ENCODE measurements around the gene ZNF778. TPM values are rescaled to one million over a fixed set of nuclear protein-coding genes. Genes with fewer than 3 reads are reported as not detected.

ZNF778 gene
- total RNA-seq, 1 experiment from 2014 or later: 16.4 TPM

DNA sequence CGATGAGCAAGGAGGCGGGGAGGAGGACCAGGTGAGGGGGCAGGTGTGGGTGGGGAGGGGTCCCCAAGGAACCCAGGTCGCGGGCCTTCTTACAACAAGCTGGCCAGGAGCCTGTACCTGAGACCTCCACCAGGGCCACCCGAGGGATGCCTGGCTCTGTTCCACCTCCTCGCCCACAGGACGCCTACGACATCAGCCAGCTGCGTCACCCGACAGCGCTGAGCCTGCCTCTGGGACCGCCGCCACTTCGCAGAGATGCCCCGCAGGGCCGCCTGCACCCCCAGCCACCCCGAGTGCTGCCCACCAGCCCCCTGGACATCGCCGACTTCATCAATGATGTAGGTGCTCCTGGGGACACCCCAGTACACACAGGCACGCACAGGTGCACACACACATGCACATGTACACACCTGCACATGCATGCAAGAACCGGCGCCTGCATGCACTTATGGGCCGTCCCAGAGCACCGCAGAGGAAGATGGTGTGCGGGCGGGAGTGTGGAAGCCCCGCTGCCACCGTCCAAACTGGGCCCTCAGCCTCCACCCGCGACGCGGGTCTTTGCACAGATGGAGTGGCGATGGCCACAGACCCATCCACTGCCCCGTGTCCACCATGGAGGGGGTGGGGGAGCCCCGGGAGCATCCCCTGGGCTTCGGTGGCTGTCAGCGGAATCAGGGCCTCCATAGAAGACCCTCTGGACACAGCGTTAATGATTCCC is 23.8 kb upstream of the ZNF778 start:
- 0 out of 3 replicates have a peak, but pooled peaks have one; percentile 13 for TF ChIP-seq CTCF (conservative IDR thresholded peaks at IDR 0.05)
- no peak overlapping the region for H2AFZ ChIP-seq (ENCODE audit: low read length)
- no peak for DNase-seq
- Mint-ChIP-seq H3K9me3 (peaks cover 5% of the 10 kb centered on the region in 2 experiments; a peak in 2 of 5 replicates), H3K36me3 (ENCODE audit: insufficient read depth in 1 of 3, low read depth in 3 of 3) (no peaks in the 10 kb centered on the region), H3K4me3 (peak overlapping the region in 1 of 2 experiments; percentile 48; a peak in 2 of 5 replicates), H3K27ac (no peak overlapping the region), H3K4me1 (no peaks in the 10 kb centered on the region), H3K27me3 (ENCODE audit: low read depth) (peaks cover 32% of the 10 kb centered on the region)
- H2AK5ac ChIP-seq (ENCODE audit: insufficient read length, low read length): no peak overlapping the region
- no peaks in the 10 kb centered on the region for H4K20me1 ChIP-seq (ENCODE audit: control insufficient read depth, insufficient read depth, insufficient read length)
- no peak overlapping the region for H3K23ac ChIP-seq (ENCODE audit: insufficient read length, low read depth, low read length)
- WGBS (ENCODE audit: extremely low coverage, insufficient read length, low lambda C conversion rate): no CpG with 5 or more reads among the region's 38 CpGs
- no peak overlapping the region for H3K27ac ChIP-seq (ENCODE audit: insufficient read length, low read depth, low read length)
- no peak overlapping the region for H3T11ph ChIP-seq (ENCODE audit: low read length)
- no peaks in the 10 kb centered on the region; the same call in 1 of the 2 replicates for H3K27me3 ChIP-seq (ENCODE audit: insufficient read depth, low read length)
- H3K9me3 ChIP-seq (ENCODE audit: control insufficient read depth, low read depth, low read length): no peaks in the 10 kb centered on the region
- no peak overlapping the region for H4K91ac ChIP-seq (ENCODE audit: insufficient read length, low read depth, low read length)
- H3K79me2 ChIP-seq (ENCODE audit: insufficient read depth, low read length): no peaks in the 10 kb centered on the region
- H3K18ac ChIP-seq (ENCODE audit: insufficient read length, low read depth, low read length): no peak overlapping the region
- no peak overlapping the region for H2BK120ac ChIP-seq (ENCODE audit: low read depth, low read length, poor library complexity, severe bottlenecking)
- H4K8ac ChIP-seq (replicated peaks; ENCODE audit: insufficient read length, low read depth, low read length): no peak overlapping the region
- no peak overlapping the region for H2BK12ac ChIP-seq (ENCODE audit: insufficient read length, low read depth, low read length)
- H3K4me1 ChIP-seq (ENCODE audit: insufficient read depth, low read length): no peaks in the 10 kb centered on the region
- H3K9ac ChIP-seq (ENCODE audit: extremely low read depth, insufficient read length, low read length): no peak overlapping the region
- H3K79me1 ChIP-seq (ENCODE audit: insufficient read depth, low read depth, low read length, poor library complexity, severe bottlenecking): no peaks in the 10 kb centered on the region
- no peak overlapping the region for H4K5ac ChIP-seq (ENCODE audit: insufficient read length, low read depth, low read length)
- H2BK15ac ChIP-seq (ENCODE audit: low read depth, low read length): no peak overlapping the region
- no peak overlapping the region for H3K4ac ChIP-seq (ENCODE audit: low read depth, low read length)
- no peak overlapping the region for H3K14ac ChIP-seq (ENCODE audit: insufficient read depth, low read length)
- H3K4me2 ChIP-seq (ENCODE audit: insufficient read depth, insufficient read length, low read length): peak overlapping the region; percentile 34
- no peak overlapping the region for H2BK20ac ChIP-seq (ENCODE audit: low read depth, low read length, poor library complexity, severe bottlenecking)
- H3K23me2 ChIP-seq (ENCODE audit: insufficient read length, low read depth, low read length, poor library complexity, severe bottlenecking): peaks cover 5% of the 10 kb centered on the region
- no peak overlapping the region for H3K56ac ChIP-seq (ENCODE audit: insufficient read length, low read depth, low read length)
- H2BK5ac ChIP-seq (ENCODE audit: insufficient read length, low read length): no peak overlapping the region
